ENCODE measurements around the gene FANCC. TPM values are rescaled to one million over a fixed set of nuclear protein-coding genes. Genes with fewer than 3 reads are reported as not detected.
"Not testable (repeated sequence)": the region's sequence is repeated elsewhere in the genome, so short reads cannot be mapped to it uniquely, and the experiment has no call there.

FANCC gene
- total RNA-seq, 1 donor from 2014 or later: 8.8 TPM

GRCh38 chr9:95330720-95331404 is 13.4 kb upstream of the FANCC start:
- no peak for DNase-seq (ENCODE audit: low spot score)

GRCh38 chr9:95329061-95329460 is 11.6 kb upstream of the FANCC start:
- not testable (repeated sequence) for DNase-seq (ENCODE audit: low spot score)

- no peak for DNase-seq (ENCODE audit: low spot score)
Observed at GRCh38 chr9:95327239-95327865, 9.8 kb upstream of the FANCC start.

GRCh38 chr9:95325221-95325620 is 7.7 kb upstream of the FANCC start:
- no peak for DNase-seq (ENCODE audit: low spot score)

GRCh38 chr9:95317893-95318211 is 343 bp upstream of the FANCC start:
- no peak for DNase-seq (ENCODE audit: low spot score)

- DNase-seq (ENCODE audit: low spot score): no peak
Observed at GRCh38 chr9:95316794-95317118, 753 bp downstream of the FANCC start.

GRCh38 chr9:95316274-95316673 is 1.2 kb downstream of the FANCC start:
- DNase-seq (ENCODE audit: low spot score): no peak

- no peak for DNase-seq (ENCODE audit: low spot score)
Observed at GRCh38 chr9:95315108-95315746, 2.3 kb downstream of the FANCC start.

GRCh38 chr9:95313010-95313498 is 4.5 kb downstream of the FANCC start:
- DNase-seq (ENCODE audit: low spot score): no peak

GRCh38 chr9:95311961-95312360 is 5.5 kb downstream of the FANCC start:
- DNase-seq (ENCODE audit: low spot score): no peak

- no peak for DNase-seq (ENCODE audit: low spot score)
Observed at GRCh38 chr9:95307538-95307937, 10.0 kb downstream of the FANCC start.

GRCh38 chr9:95306819-95307218 is 10.7 kb downstream of the FANCC start:
- DNase-seq (ENCODE audit: low spot score): no peak

GRCh38 chr9:95305770-95306492 is 11.6 kb downstream of the FANCC start:
- DNase-seq (ENCODE audit: low spot score): no peak

GRCh38 chr9:95302479-95302878 is 15.0 kb downstream of the FANCC start:
- no peak for DNase-seq (ENCODE audit: low spot score)

GRCh38 chr9:95297760-95298159 is 19.7 kb downstream of the FANCC start:
- no peak for DNase-seq (ENCODE audit: low spot score)

- no peak for DNase-seq (ENCODE audit: low spot score)
Observed at GRCh38 chr9:95297316-95297715, 20.2 kb downstream of the FANCC start.

GRCh38 chr9:95296761-95297160 is 20.7 kb downstream of the FANCC start:
- no peak for DNase-seq (ENCODE audit: low spot score)

- DNase-seq (ENCODE audit: low spot score): not testable (repeated sequence)
Observed at GRCh38 chr9:95293296-95293695, 24.2 kb downstream of the FANCC start.

- DNase-seq (ENCODE audit: low spot score): no peak
Observed at GRCh38 chr9:95292226-95292625, 25.3 kb downstream of the FANCC start.

- no peak for DNase-seq (ENCODE audit: low spot score)
Observed at GRCh38 chr9:95286151-95286550, 31.4 kb downstream of the FANCC start.

- DNase-seq (ENCODE audit: low spot score): no peak
Observed at GRCh38 chr9:95285307-95285706, 32.2 kb downstream of the FANCC start.

Data from mesenteric fat pad (tissue), 1 donor.